GM10248 (cell line): ENCODE results near the gene FBXW11.

Source experiments
- CTCF ChIA-PET: fragments of 300-600 bp; sonication (Branson Sonifier 250); formaldehyde crosslinking; extraction: SDS; loops from one replicate; lab custom pipeline; 2021; ENCODE audit warnings: antibody characterized with exemption; lab: Yijun Ruan, JAX
- POLR2A ChIA-PET: fragments of 350-650 bp; sonication (Branson Sonifier 250); formaldehyde crosslinking; extraction: SDS; loops from one replicate; lab custom pipeline; 2020; ENCODE audit warnings: antibody characterized with exemption; lab: Yijun Ruan, JAX
- DNase-seq: peaks from one replicate; pipeline ENCODE4 v3.0.0; 2012; ENCODE audit errors: extremely low spot score
- TF ChIP-seq, protein P1 (sequence below): IDR thresholded peaks from 2 replicates; pipeline ENCODE4 v1.5.1; 2012; ENCODE audit warnings: mild to moderate bottlenecking, low read depth; ENCODE audit errors: extremely low read depth, missing control alignments, control extremely low read depth

The FBXW11 gene

GRCh38 chr5:171863935-171864334, 142.5 kb downstream of the FBXW11 start:
- DNase-seq: no peak
- ChIA-PET POLR2A (interaction anchor here (0.5 kb wide), 1 partner anchor 19 kb away, joined by 4 read pairs; no protein-coding TSS in a partner anchor), CTCF (interaction anchor here (0.7 to 0.9 kb wide), 2 partner anchors 9 to 16 kb away, joined by 3 read pairs; no protein-coding TSS in a partner anchor)
- TF ChIP-seq, protein P1, sequence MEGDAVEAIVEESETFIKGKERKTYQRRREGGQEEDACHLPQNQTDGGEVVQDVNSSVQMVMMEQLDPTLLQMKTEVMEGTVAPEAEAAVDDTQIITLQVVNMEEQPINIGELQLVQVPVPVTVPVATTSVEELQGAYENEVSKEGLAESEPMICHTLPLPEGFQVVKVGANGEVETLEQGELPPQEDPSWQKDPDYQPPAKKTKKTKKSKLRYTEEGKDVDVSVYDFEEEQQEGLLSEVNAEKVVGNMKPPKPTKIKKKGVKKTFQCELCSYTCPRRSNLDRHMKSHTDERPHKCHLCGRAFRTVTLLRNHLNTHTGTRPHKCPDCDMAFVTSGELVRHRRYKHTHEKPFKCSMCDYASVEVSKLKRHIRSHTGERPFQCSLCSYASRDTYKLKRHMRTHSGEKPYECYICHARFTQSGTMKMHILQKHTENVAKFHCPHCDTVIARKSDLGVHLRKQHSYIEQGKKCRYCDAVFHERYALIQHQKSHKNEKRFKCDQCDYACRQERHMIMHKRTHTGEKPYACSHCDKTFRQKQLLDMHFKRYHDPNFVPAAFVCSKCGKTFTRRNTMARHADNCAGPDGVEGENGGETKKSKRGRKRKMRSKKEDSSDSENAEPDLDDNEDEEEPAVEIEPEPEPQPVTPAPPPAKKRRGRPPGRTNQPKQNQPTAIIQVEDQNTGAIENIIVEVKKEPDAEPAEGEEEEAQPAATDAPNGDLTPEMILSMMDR: no peak

DNA sequence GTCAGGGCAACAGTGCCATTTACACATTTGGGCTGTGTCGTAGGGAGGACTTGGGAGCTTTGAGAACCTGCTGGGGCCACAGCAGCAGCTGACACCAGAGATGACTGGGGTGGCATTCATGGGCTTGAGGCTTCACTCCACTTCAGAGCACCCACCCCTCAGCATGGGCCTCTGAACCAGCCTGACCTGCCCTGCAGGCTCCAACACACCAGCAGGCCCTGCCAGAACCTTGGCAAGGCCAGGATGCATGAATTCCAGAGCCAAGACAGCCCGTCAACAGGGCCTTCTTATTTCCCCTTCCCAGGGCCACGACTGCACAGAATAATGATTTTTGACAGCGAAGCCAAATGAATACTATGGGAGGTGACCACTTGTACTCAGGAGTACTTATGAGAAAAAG, 143.8 kb downstream of the FBXW11 start:
- ChIA-PET POLR2A (no interaction called here), CTCF (interaction anchor here (1.7 kb wide), 1 partner anchor 9 kb away, joined by 5 read pairs; no protein-coding TSS in a partner anchor)
- DNase-seq: no peak
- TF ChIP-seq, protein P1: no peak

- no peak for DNase-seq
- ChIA-PET CTCF (interaction anchor here (1.2 to 1.7 kb wide), 3 partner anchors 11 to 46 kb away, joined by 3 to 5 read pairs (median 5); no protein-coding TSS in a partner anchor), POLR2A (no interaction called here)
- TF ChIP-seq, protein P1: no peak
Observed at GRCh38 chr5:171861381-171861780, 145.1 kb downstream of the FBXW11 start.

DNA sequence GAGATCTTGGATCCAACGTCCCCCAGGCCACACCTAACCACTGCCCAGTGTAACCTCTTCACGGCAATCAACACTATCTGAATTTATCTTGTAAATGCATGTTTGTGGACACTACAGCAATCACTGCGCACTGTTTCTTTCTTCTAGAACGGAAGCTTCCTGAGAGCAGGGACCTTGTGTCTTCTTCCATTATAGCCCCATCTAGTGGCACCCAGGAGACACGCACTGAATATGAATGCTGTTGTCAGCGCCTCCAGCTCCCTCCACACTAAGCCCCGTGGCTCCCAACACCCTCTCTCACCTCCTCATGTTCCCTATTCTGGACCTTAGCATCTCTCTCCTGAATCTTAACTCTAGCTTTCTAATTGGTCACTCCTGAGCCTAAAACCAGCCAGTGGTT, 148.1 kb downstream of the FBXW11 start:
- TF ChIP-seq, protein P1: peak; percentile 34
- ChIA-PET CTCF (interaction anchor here (0.6 to 3.4 kb wide), 4 partner anchors 14 to 47 kb away, joined by 3 to 15 read pairs (median 4); no protein-coding TSS in a partner anchor), POLR2A (no interaction called here)

DNA sequence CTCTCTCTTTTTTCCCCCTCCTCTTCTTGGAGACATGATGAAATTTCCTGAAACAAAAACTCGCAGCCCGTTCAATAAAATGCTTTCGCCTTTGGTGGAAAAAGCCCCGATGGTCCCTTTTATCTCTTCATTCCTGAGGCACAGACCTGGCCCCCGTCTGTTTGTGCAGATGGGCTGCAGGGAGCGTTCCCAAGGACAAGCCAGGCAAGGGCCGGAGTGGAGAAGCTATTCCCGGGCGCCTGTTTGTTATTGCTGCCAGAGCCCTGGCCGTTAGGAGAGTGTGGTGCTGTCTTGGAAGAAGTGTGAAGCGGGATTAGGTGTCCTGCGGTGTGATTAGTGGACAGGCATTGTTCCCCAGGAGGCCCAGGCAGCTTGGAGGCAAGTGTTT, 149.0 kb downstream of the FBXW11 start:
- POLR2A ChIA-PET: no interaction called here
- CTCF ChIA-PET: interaction anchor here (1.1 to 3.4 kb wide), 2 partner anchors 15 to 48 kb away, joined by 4 to 15 read pairs; no protein-coding TSS in a partner anchor
- TF ChIP-seq, protein P1: no peak
- DNase-seq: no peak

More for the DNA sequence above, 148.1 kb downstream of the FBXW11 start:
- peak; percentile 44 for DNase-seq

- ChIA-PET CTCF (interaction anchor here (1.2 to 1.9 kb wide), 2 partner anchors 9 to 51 kb away, joined by 4 to 6 read pairs; no protein-coding TSS in a partner anchor), POLR2A (no interaction called here)
- DNase-seq: no peak
- TF ChIP-seq, protein P1: no peak
Observed at GRCh38 chr5:171855798-171856763, 150.4 kb downstream of the FBXW11 start.
